Stomach (tissue), 4 donors: ENCODE results near the gene CHST2.

Experiments used
- EP300 ChIP-seq: sonication (generic); formaldehyde crosslinking; IDR thresholded peaks from one replicate; pipeline ENCODE4 v1.6.1; 2017; ENCODE audit warnings: antibody characterized with exemption
- POLR2A ChIP-seq, 4 donors: fragments of 450-650 bp; IDR thresholded peaks; one replicate each; pipeline ENCODE4 v1.6.1; 2016; ENCODE audit warnings: antibody characterized with exemption in 4 of 4, control low read depth in 2 of 4, mild to moderate bottlenecking in 1 of 4, moderate library complexity in 1 of 4
- POLR2AphosphoS5 ChIP-seq, 3 donors: sonication (generic); formaldehyde crosslinking; IDR thresholded peaks; one replicate each; pipeline ENCODE4 v1.6.1; 2016; ENCODE audit warnings: antibody characterized with exemption in 3 of 3
- TF ChIP-seq, protein P1 (sequence below), 7 experiments: fragments of 450-650 bp in 4 of 7; fragments of 200-600 bp in 3 of 7; sonication (generic) in 3 of 7; IDR thresholded peaks; one replicate each; pipeline ENCODE4 v1.5.1; 2016 to 2019; ENCODE audit warnings: antibody characterized with exemption in 7 of 7, control low read depth in 2 of 7, mild to moderate bottlenecking in 1 of 7

GRCh38 chr3:143083781-143084180 lies 35.8 kb upstream of the CHST2 start:
- TF ChIP-seq, protein P1, sequence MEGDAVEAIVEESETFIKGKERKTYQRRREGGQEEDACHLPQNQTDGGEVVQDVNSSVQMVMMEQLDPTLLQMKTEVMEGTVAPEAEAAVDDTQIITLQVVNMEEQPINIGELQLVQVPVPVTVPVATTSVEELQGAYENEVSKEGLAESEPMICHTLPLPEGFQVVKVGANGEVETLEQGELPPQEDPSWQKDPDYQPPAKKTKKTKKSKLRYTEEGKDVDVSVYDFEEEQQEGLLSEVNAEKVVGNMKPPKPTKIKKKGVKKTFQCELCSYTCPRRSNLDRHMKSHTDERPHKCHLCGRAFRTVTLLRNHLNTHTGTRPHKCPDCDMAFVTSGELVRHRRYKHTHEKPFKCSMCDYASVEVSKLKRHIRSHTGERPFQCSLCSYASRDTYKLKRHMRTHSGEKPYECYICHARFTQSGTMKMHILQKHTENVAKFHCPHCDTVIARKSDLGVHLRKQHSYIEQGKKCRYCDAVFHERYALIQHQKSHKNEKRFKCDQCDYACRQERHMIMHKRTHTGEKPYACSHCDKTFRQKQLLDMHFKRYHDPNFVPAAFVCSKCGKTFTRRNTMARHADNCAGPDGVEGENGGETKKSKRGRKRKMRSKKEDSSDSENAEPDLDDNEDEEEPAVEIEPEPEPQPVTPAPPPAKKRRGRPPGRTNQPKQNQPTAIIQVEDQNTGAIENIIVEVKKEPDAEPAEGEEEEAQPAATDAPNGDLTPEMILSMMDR (IDR thresholded peaks at IDR 0.05): no peak
- TF ChIP-seq POLR2A (IDR thresholded peaks at IDR 0.05) (no peak), POLR2AphosphoS5 (IDR thresholded peaks at IDR 0.05) (no peak), EP300 (no peak)
